Renal cortex interstitium (tissue), 15 donors: ENCODE data around the gene RAD23A. TPM values are rescaled to one million over a fixed set of nuclear protein-coding genes. Genes with fewer than 3 reads are reported as not detected.
"Not testable (repeated sequence)": the region's sequence is repeated elsewhere in the genome, so short reads cannot be mapped to it uniquely, and the experiment has no call there.

Experiments used
- DNase-seq, 11 donors: peaks; one replicate each; pipeline ENCODE4 v3.0.0-alpha.2; 2013; ENCODE audit warnings: low read depth in 9 of 11, low spot score in 4 of 11; ENCODE audit errors: extremely low read depth in 1 of 11
- long read RNA-seq, 16 experiments: transcript quantifications; one replicate each; lab custom pipeline, GENCODE V29; 2026
- polyA plus RNA-seq, 3 donors: library from polyadenylated mRNA; unstranded; fragments of 120-200 nt; gene quantifications; one replicate each; pipeline ENCODE4 v1.2.1, GENCODE V29; 2013; ENCODE audit not compliant: insufficient read length in 3 of 3

RAD23A gene
- 10 to 100 TPM; 63.4 to 87.5 (median 85.0) TPM for polyA plus RNA-seq
- long read RNA-seq, donor 1, transcript RAD23A-201 (9 exons, 1,736 nt) = major isoform, 16 of 47 reads
- long read RNA-seq, donor 1, transcript RAD23A-203 (9 exons, 1,746 nt) = major isoform, 16 of 47 reads
- long read RNA-seq, donor 1, transcript RAD23A-207 (2 exons, 545 nt) = minor isoform, 15 of 47 reads
- long read RNA-seq, donor 1, partial matches to known transcripts = 0 of 47 reads
- long read RNA-seq, donor 1, other reads (novel, unspliced or antisense) = 0 of 47 reads
- long read RNA-seq, donor 2, transcript RAD23A-207 (2 exons, 545 nt) = minor isoform, 13 of 284 reads
- long read RNA-seq, donor 2, transcript RAD23A-201 (9 exons, 1,736 nt) = minor isoform, 13 of 284 reads
- long read RNA-seq, donor 2, transcript RAD23A-203 (9 exons, 1,746 nt) = major isoform, 19 of 284 reads
- long read RNA-seq, donor 2, partial matches to known transcripts = 49 of 284 reads
- long read RNA-seq, donor 2, other reads (novel, unspliced or antisense) = 189 of 284 reads
- long read RNA-seq, donor 3, transcript RAD23A-207 (2 exons, 545 nt) = minor isoform, 18 of 80 reads
- long read RNA-seq, donor 3, transcript RAD23A-203 (9 exons, 1,746 nt) = major isoform, 32 of 80 reads
- long read RNA-seq, donor 3, transcript RAD23A-201 (9 exons, 1,736 nt) = minor isoform, 30 of 80 reads
- long read RNA-seq, donor 3, partial matches to known transcripts = 0 of 80 reads
- long read RNA-seq, donor 3, other reads (novel, unspliced or antisense) = 0 of 80 reads
- long read RNA-seq, donor 4, transcript RAD23A-203 (9 exons, 1,746 nt) = major isoform, 11 of 27 reads
- long read RNA-seq, donor 4, transcript RAD23A-201 (9 exons, 1,736 nt) = major isoform, 11 of 27 reads
- long read RNA-seq, donor 4, transcript RAD23A-207 (2 exons, 545 nt) = minor isoform, 5 of 27 reads
- long read RNA-seq, donor 4, partial matches to known transcripts = 0 of 27 reads
- long read RNA-seq, donor 4, other reads (novel, unspliced or antisense) = 0 of 27 reads
- long read RNA-seq, donor 5 = 0 reads
- long read RNA-seq, donor 6, transcript RAD23A-201 (9 exons, 1,736 nt) = minor isoform, 10 of 55 reads
- long read RNA-seq, donor 6, transcript RAD23A-203 (9 exons, 1,746 nt) = minor isoform, 14 of 55 reads
- long read RNA-seq, donor 6, transcript RAD23A-207 (2 exons, 545 nt) = major isoform, 18 of 55 reads
- long read RNA-seq, donor 6, partial matches to known transcripts = 13 of 55 reads
- long read RNA-seq, donor 6, other reads (novel, unspliced or antisense) = 0 of 55 reads
- long read RNA-seq, donor 7, transcript RAD23A-201 (9 exons, 1,736 nt) = minor isoform, 20 of 82 reads
- long read RNA-seq, donor 7, transcript RAD23A-203 (9 exons, 1,746 nt) = major isoform, 30 of 82 reads
- long read RNA-seq, donor 7, transcript RAD23A-207 (2 exons, 545 nt) = minor isoform, 13 of 82 reads
- long read RNA-seq, donor 7, partial matches to known transcripts = 19 of 82 reads
- long read RNA-seq, donor 7, other reads (novel, unspliced or antisense) = 0 of 82 reads
- long read RNA-seq, donor 8 = 0 reads
- long read RNA-seq, donor 9, transcript RAD23A-207 (2 exons, 545 nt) = minor isoform, 9 of 39 reads
- long read RNA-seq, donor 9, transcript RAD23A-201 (9 exons, 1,736 nt) = minor isoform, 13 of 39 reads
- long read RNA-seq, donor 9, transcript RAD23A-203 (9 exons, 1,746 nt) = major isoform, 16 of 39 reads
- long read RNA-seq, donor 9, partial matches to known transcripts = 0 of 39 reads
- long read RNA-seq, donor 9, other reads (novel, unspliced or antisense) = 0 of 39 reads
- long read RNA-seq, donor 10, transcript RAD23A-203 (9 exons, 1,746 nt) = minor isoform, 12 of 63 reads
- long read RNA-seq, donor 10, transcript RAD23A-201 (9 exons, 1,736 nt) = minor isoform, 15 of 63 reads
- long read RNA-seq, donor 10, transcript RAD23A-207 (2 exons, 545 nt) = major isoform, 17 of 63 reads
- long read RNA-seq, donor 10, partial matches to known transcripts = 18 of 63 reads
- long read RNA-seq, donor 10, other reads (novel, unspliced or antisense) = 0 of 63 reads
- long read RNA-seq, donor 11, transcript RAD23A-201 (9 exons, 1,736 nt) = major isoform, 15 of 32 reads
- long read RNA-seq, donor 11, transcript RAD23A-207 (2 exons, 545 nt) = minor isoform, 6 of 32 reads
- long read RNA-seq, donor 11, transcript RAD23A-203 (9 exons, 1,746 nt) = minor isoform, 11 of 32 reads
- long read RNA-seq, donor 11, partial matches to known transcripts = 0 of 32 reads
- long read RNA-seq, donor 11, other reads (novel, unspliced or antisense) = 0 of 32 reads
- long read RNA-seq, donor 12, transcript RAD23A-207 (2 exons, 545 nt) = major isoform, 12 of 30 reads
- long read RNA-seq, donor 12, transcript RAD23A-203 (9 exons, 1,746 nt) = major isoform, 12 of 30 reads
- long read RNA-seq, donor 12, transcript RAD23A-201 (9 exons, 1,736 nt) = minor isoform, 5 of 30 reads
- long read RNA-seq, donor 12, partial matches to known transcripts = 0 of 30 reads
- long read RNA-seq, donor 12, other reads (novel, unspliced or antisense) = 0 of 30 reads
- long read RNA-seq, donor 13 = 0 reads
- long read RNA-seq, donor 14, transcript RAD23A-207 (2 exons, 545 nt) = minor isoform, 6 of 41 reads
- long read RNA-seq, donor 14, transcript RAD23A-201 (9 exons, 1,736 nt) = major isoform, 18 of 41 reads
- long read RNA-seq, donor 14, transcript RAD23A-203 (9 exons, 1,746 nt) = minor isoform, 17 of 41 reads
- long read RNA-seq, donor 14, partial matches to known transcripts = 0 of 41 reads
- long read RNA-seq, donor 14, other reads (novel, unspliced or antisense) = 0 of 41 reads
- long read RNA-seq, donor 15, transcript RAD23A-201 (9 exons, 1,736 nt) = minor isoform, 6 of 22 reads
- long read RNA-seq, donor 15, transcript RAD23A-203 (9 exons, 1,746 nt) = major isoform, 13 of 22 reads
- long read RNA-seq, donor 15, partial matches to known transcripts = 0 of 22 reads
- long read RNA-seq, donor 15, other reads (novel, unspliced or antisense) = 0 of 22 reads
- long read RNA-seq, donor 16, transcript RAD23A-203 (9 exons, 1,746 nt) = major isoform, 42 of 108 reads
- long read RNA-seq, donor 16, transcript RAD23A-207 (2 exons, 545 nt) = minor isoform, 17 of 108 reads
- long read RNA-seq, donor 16, transcript RAD23A-201 (9 exons, 1,736 nt) = major isoform, 42 of 108 reads
- long read RNA-seq, donor 16, partial matches to known transcripts = 5 of 108 reads
- long read RNA-seq, donor 16, other reads (novel, unspliced or antisense) = 0 of 108 reads

- peak; percentile 94 to 99 (median 97) for DNase-seq
Measured at GRCh38 chr19:12945479-12946091, at the start of gene RAD23A. Gene RAD23A, plus strand, starts transcription at chr19:12945862. Its CDS starts 87 bp downstream, at chr19:12945949.

DNA sequence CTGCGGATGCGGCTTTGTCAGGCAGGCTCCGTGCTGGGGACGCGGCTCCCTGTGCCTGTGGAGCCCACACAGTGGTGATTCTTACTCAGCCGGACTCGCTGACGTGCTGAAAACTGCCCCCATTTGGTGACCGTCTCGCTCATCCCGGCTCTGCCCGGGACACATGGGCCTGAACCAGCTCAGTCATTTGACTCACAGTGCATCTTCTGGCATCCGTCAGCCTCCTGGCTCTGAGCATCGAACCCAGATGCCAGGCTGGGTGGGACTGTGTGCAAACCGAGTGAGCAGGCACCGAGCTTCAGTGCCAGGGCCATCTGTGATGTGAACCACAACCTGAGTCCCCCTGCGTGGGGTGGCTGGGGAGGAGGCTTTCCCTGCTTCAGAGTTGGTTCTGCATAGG is 49.2 kb upstream of the RAD23A start:
- no peak for DNase-seq

DNA sequence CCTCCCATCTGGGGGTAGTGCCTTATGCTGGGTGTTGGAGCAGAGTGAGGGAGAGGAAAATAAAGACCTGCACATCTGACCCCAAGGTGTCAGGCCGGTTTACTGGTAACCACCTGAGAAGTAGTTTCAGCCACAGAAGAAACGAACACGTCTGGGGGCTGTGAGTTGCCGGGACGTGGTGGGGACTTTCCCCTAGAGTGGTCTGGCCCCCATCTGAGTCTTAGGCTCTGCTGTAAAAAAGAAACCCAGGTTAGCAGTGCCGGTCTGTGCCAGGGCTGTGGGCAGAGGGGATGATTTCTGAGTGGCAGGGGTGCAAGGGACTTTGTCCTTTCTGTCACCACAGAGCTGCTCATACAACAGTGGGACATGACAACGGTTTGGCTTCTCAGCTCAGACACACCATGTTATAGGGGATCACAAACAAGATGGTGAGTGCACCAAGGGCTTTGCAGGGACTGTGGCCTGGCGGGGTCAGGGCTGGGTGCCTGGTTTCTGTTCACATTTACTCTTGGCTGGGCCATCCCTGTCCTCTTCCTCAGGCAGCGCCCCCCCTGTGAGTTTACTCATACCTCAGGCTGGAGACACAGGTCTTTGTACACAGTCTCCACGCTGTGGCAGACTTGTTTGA is 45.7 kb upstream of the RAD23A start:
- no peak for DNase-seq

GRCh38 chr19:12907166-12907565 is 38.5 kb upstream of the RAD23A start:
- no peak for DNase-seq

GRCh38 chr19:12912571-12912970 is 33.1 kb upstream of the RAD23A start:
- DNase-seq = no peak

DNA sequence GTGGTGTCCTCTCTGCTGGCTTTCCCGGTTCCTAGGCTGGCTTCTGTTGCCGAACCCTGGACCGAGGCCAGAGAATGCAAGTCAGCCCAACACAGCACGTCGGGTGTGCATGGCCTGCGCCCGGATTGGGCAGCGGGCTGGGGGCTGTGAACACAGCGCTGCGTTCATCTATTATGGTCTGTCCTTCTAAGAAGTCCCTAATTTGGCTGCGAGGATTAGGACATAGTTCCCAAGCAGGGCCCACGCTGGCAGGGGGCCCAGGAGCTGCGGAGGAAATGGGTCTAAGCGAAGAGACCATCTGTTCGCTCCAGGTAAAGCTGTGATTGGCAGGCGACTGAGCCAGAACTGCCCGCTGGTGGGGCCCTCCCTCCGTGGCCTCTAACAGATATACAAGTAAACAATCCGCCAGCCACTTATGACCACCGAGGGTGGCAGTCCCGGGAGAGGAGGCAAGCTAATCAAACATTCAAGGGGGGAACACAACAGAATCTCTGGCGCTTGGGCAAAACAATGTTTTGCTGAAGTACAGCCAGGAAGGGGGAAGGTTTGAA is 32.6 kb upstream of the RAD23A start:
- peak in 4 of 11 donors; percentile 45 to 55 (median 50) for DNase-seq

- no peak for DNase-seq
Measured at GRCh38 chr19:12913851-12914690, 31.6 kb upstream of the RAD23A start.

GRCh38 chr19:12915860-12916259 is 29.8 kb upstream of the RAD23A start:
- DNase-seq = not testable (repeated sequence)

- DNase-seq = no peak
Measured at GRCh38 chr19:12918253-12918652, 27.4 kb upstream of the RAD23A start.

- DNase-seq = no peak
Measured at GRCh38 chr19:12921047-12921446, 24.6 kb upstream of the RAD23A start.

DNA sequence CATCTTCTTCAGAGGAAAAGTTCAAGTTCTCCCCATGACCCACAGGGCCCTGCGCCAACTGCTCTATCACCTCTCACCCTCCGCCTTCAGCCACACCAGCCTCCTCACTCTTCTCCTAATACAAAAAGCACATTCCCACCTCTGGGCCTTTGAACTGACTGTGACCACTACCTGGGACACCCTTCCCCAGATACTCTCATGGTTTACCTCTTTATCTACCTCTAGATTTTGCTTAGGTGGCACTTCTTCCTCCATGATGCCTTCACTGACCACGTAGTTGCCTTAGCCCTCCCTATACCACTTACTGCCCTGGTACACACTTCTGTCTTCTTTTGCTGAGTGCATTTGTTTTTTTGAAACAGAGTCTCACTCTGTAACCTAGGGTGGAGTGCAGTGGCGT is 22.7 kb upstream of the RAD23A start:
- no peak for DNase-seq

DNA sequence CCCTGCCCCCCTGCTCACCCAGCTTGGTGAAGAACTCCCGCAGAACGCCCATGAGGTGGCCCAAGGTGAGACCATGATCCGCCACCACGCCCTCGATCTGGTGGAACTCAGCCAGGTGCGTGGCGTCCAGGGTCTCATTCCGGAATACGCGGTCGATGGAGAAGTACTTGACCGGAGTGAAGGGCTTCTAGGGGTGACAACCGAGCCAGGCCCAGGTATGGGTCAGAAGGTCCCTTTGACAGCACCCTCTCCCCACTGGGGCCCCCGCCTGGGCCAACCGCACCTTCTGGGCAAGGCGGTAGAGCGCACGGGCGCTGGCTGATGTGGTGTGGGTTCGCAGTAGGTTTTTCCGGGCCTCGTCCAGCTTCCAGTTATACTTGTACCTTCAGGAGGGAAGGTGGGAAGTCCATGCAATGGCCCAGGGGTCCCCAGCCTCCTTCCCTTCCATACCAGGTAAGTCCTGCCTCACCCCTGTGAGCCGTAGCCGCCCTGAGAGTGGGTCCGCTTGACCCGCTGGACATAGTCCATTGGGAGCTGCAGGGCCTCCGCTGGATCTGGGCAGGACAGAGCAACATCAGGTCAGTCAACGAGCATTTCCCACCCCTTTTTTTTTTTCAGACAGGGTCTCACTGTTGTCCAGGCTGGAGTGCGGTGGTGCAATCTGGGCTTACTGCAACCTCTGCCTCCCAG is 20.9 kb upstream of the RAD23A start:
- DNase-seq = no peak
